Neural progenitor cell (in vitro differentiated cells): Measurements from ENCODE around the gene TSPAN18. TPM values are rescaled to one million over a fixed set of nuclear protein-coding genes. Genes with fewer than 3 reads are reported as not detected.

Source experiments
- DNase-seq: peaks from one replicate; pipeline ENCODE4 v3.0.0-alpha.2; 2016; ENCODE audit warnings: low spot score
- H2AFZ ChIP-seq: fragments of 200-600 bp; sonication (generic); replicated peaks from 2 replicates; pipeline ENCODE4 v1.6.1; 2016; ENCODE audit warnings: antibody characterized with exemption
- H3F3A ChIP-seq: fragments of 200-600 bp; sonication (generic); 2 replicates; pipeline ENCODE4 v1.6.1; 2016; ENCODE audit warnings: antibody characterized with exemption, low read depth
- H3K27ac ChIP-seq: fragments of 200-600 bp; sonication (generic); 2 replicates; pipeline ENCODE4 v1.5.1; 2016; ENCODE audit warnings: mild to moderate bottlenecking
- H3K27me3 ChIP-seq: fragments of 200-600 bp; sonication (generic); 2 replicates; pipeline ENCODE4 v1.6.1; 2016; ENCODE audit warnings: mild to moderate bottlenecking, moderate library complexity
- H3K36me3 ChIP-seq: fragments of 200-600 bp; sonication (generic); 2 replicates; pipeline ENCODE4 v1.5.1; 2016
- H3K4me1 ChIP-seq: fragments of 200-600 bp; sonication (generic); 2 replicates; pipeline ENCODE4 v1.6.1; 2016; ENCODE audit warnings: mixed run types
- H3K4me2 ChIP-seq: fragments of 200-600 bp; sonication (generic); 2 replicates; pipeline ENCODE4 v1.6.1; 2016
- H3K4me3 ChIP-seq: fragments of 200-600 bp; sonication (generic); 2 replicates; pipeline ENCODE4 v1.5.1; 2016
- H3K79me2 ChIP-seq: fragments of 200-600 bp; sonication (generic); 2 replicates; pipeline ENCODE4 v1.6.1; 2016; ENCODE audit warnings: low read depth
- H3K9ac ChIP-seq: fragments of 200-600 bp; sonication (generic); 2 replicates; pipeline ENCODE4 v1.6.1; 2016
- H3K9me3 ChIP-seq: fragments of 200-600 bp; sonication (generic); 2 replicates; pipeline ENCODE4 v1.5.1; 2016; ENCODE audit warnings: low read depth
- H4K20me1 ChIP-seq: fragments of 200-600 bp; sonication (generic); 2 replicates; pipeline ENCODE4 v1.6.1; 2016; ENCODE audit warnings: low read depth
- H3K27ac Mint-ChIP-seq: 3 replicates; pipeline ENCODE4 v1.8.0; 2021; ENCODE audit warnings: mixed read lengths
- H3K27me3 Mint-ChIP-seq: 2 replicates; pipeline ENCODE4 v1.8.0; 2022; ENCODE audit warnings: low read depth, mild to moderate bottlenecking, inconsistent platforms, moderate library complexity, mixed read lengths; ENCODE audit not compliant: insufficient read depth
- H3K36me3 Mint-ChIP-seq: 3 replicates; pipeline ENCODE4 v1.8.0; 2021; ENCODE audit warnings: mixed read lengths
- H3K4me1 Mint-ChIP-seq: 3 replicates; pipeline ENCODE4 v1.8.0; 2021; ENCODE audit warnings: mixed read lengths
- H3K4me3 Mint-ChIP-seq: 3 replicates; pipeline ENCODE4 v1.8.0; 2021; ENCODE audit warnings: mild to moderate bottlenecking, moderate library complexity, mixed read lengths
- H3K9me3 Mint-ChIP-seq: 3 replicates; pipeline ENCODE4 v1.8.0; 2020; ENCODE audit warnings: mixed read lengths
- EZH2 ChIP-seq: fragments of 200-600 bp; sonication (generic); IDR thresholded peaks from 2 replicates; pipeline ENCODE4 v1.6.1; 2017; ENCODE audit warnings: antibody characterized with exemption, mild to moderate bottlenecking, moderate library complexity
- EZH2phosphoT487 ChIP-seq: fragments of 200-600 bp; sonication (generic); IDR thresholded peaks from 2 replicates; pipeline ENCODE4 v1.6.1; 2017; ENCODE audit warnings: antibody characterized with exemption
- total RNA-seq: library from RNA; depleted of rRNA; stranded (reverse); fragments of >200 nt; gene quantifications from 2 replicates; pipeline ENCODE4 v1.2.3, GENCODE V29; 2015; ENCODE audit warnings: low replicate concordance
- TF ChIP-seq, protein P1 (sequence below): fragments of 200-600 bp; sonication (generic); IDR thresholded peaks from 2 replicates; pipeline ENCODE4 v1.5.1; 2017; ENCODE audit warnings: antibody characterized with exemption, mild to moderate bottlenecking

The TSPAN18 gene
- total RNA-seq, 1 donor from 2014 or later = 16.5 TPM

DNA sequence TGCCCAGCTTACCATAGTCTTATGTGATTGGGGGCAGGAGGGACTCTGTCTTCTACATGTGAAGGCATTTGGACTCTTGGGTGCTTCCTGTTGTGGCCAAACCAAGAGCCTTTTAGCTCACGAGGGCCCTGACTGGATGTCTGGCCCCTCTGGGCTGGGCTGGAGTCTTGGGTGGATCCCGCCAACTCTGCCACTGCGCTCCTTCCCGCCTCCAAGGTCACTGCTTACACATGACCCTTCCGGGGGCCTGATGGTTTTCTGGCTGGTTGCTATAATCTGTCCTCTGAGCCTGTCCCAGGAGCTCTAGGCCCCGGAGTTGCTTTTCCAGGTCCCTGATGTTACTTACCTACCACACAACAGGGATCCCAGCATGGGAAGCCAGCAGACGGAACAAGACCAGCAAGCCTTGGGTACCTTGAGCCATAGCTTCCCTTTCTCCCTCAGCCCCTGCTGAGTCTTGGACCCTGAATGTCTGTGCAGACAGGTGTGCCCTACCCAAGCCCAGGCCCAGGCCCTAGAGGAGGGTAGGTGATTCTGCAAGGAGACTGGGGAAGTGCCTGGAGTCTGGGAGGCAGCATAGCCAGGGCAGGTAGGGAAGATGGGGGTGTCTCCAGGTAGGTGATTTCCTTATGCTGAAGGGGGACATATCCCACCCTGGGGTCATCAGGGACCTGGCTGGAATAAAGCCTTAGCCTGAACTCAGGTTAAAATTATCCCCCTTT is 100.3 kb downstream of the TSPAN18 start:
- H3K9me3 Mint-ChIP-seq = no peaks in the 10 kb centered on the region
- H3K4me2 ChIP-seq = no peak overlapping the region
- no peak overlapping the region for H3K9ac ChIP-seq
- H3K27me3 ChIP-seq = peaks cover 59% of the 10 kb centered on the region
- H3K36me3 ChIP-seq = no peaks in the 10 kb centered on the region
- peaks cover 41% of the 10 kb centered on the region for H3K4me1 ChIP-seq
- peaks cover 8% of the 10 kb centered on the region for H3K36me3 Mint-ChIP-seq
- DNase-seq = no peak
- no peak overlapping the region for H3K27ac ChIP-seq
- H3K4me1 Mint-ChIP-seq = peaks cover 65% of the 10 kb centered on the region
- H4K20me1 ChIP-seq = peaks cover 68% of the 10 kb centered on the region
- no peak for TF ChIP-seq EZH2
- TF ChIP-seq, protein P1, sequence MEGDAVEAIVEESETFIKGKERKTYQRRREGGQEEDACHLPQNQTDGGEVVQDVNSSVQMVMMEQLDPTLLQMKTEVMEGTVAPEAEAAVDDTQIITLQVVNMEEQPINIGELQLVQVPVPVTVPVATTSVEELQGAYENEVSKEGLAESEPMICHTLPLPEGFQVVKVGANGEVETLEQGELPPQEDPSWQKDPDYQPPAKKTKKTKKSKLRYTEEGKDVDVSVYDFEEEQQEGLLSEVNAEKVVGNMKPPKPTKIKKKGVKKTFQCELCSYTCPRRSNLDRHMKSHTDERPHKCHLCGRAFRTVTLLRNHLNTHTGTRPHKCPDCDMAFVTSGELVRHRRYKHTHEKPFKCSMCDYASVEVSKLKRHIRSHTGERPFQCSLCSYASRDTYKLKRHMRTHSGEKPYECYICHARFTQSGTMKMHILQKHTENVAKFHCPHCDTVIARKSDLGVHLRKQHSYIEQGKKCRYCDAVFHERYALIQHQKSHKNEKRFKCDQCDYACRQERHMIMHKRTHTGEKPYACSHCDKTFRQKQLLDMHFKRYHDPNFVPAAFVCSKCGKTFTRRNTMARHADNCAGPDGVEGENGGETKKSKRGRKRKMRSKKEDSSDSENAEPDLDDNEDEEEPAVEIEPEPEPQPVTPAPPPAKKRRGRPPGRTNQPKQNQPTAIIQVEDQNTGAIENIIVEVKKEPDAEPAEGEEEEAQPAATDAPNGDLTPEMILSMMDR = no peak
- TF ChIP-seq EZH2phosphoT487 = no peak
- H2AFZ ChIP-seq = no peak overlapping the region
- H3K27ac Mint-ChIP-seq = peak overlapping the region; percentile 100
- no peak overlapping the region for H3K4me3 Mint-ChIP-seq
- H3K9me3 ChIP-seq = no peaks in the 10 kb centered on the region
- H3K79me2 ChIP-seq = peaks cover 7% of the 10 kb centered on the region
- H3K27me3 Mint-ChIP-seq = peaks cover 4% of the 10 kb centered on the region
- no peak overlapping the region for H3K4me3 ChIP-seq
- peaks cover 34% of the 10 kb centered on the region for H3F3A ChIP-seq

DNA sequence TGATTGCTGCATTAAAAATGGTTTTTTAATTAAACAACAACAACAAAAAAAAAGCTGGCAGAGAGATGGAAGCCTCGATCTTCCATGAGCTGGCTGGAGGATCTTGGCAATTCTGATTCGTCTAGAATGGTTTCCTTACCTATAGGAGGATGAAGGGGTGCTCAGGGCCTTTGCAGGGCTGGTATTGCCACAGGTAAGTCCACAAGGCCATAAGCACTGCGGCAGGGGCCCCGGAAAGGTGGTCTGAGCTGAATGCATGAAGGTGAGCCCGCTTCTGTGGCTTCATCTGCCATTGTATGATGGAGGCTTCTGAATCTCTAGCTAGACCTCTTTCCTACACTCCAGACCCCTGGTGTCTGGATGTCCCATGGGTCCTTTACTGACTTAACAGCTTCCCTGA is 101.5 kb downstream of the TSPAN18 start:
- no peak overlapping the region for H3K4me3 ChIP-seq
- H3K27me3 ChIP-seq = peaks cover 71% of the 10 kb centered on the region
- DNase-seq = no peak
- Mint-ChIP-seq H3K9me3 (no peaks in the 10 kb centered on the region), H3K4me1 (peaks cover 69% of the 10 kb centered on the region), H3K27me3 (peaks cover 4% of the 10 kb centered on the region), H3K36me3 (peaks cover 8% of the 10 kb centered on the region), H3K4me3 (no peak overlapping the region), H3K27ac (no peak overlapping the region)
- H3K36me3 ChIP-seq = no peaks in the 10 kb centered on the region
- H2AFZ ChIP-seq = no peak overlapping the region
- H3K79me2 ChIP-seq = peaks cover 7% of the 10 kb centered on the region
- peaks cover 41% of the 10 kb centered on the region for H3K4me1 ChIP-seq
- peaks cover 68% of the 10 kb centered on the region for H4K20me1 ChIP-seq
- H3K27ac ChIP-seq = no peak overlapping the region
- TF ChIP-seq EZH2 (no peak), EZH2phosphoT487 (no peak)
- TF ChIP-seq, protein P1 = no peak
- no peak overlapping the region for H3K4me2 ChIP-seq
- no peaks in the 10 kb centered on the region for H3K9me3 ChIP-seq
- H3K9ac ChIP-seq = no peak overlapping the region
- H3F3A ChIP-seq = peaks cover 37% of the 10 kb centered on the region

DNA sequence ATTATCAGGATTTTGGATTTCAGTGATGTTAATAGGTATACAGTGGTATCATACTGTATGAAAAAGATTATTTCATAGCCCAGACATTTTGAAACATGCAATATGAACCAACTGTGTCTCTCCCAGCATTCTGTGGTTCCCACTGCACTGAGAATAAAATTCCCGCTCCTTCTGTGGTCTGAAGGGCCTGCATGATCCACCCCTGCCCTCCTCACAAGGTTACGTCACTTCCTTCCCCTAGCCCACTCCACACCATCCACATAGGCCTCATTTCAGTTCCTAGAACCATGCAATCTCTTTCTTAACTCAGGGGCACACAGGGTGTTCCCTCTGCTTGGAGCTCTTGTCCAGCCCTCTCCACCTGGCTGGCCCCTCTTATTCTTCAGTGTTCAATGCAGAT is 103.1 kb downstream of the TSPAN18 start:
- peaks cover 43% of the 10 kb centered on the region for H3K4me1 ChIP-seq
- H3K27me3 ChIP-seq = peaks cover 73% of the 10 kb centered on the region
- TF ChIP-seq EZH2 (no peak), EZH2phosphoT487 (no peak)
- TF ChIP-seq, protein P1 = no peak
- Mint-ChIP-seq H3K36me3 (peaks cover 8% of the 10 kb centered on the region), H3K9me3 (no peaks in the 10 kb centered on the region), H3K4me1 (peaks cover 69% of the 10 kb centered on the region), H3K27ac (no peak overlapping the region), H3K4me3 (no peak overlapping the region), H3K27me3 (peaks cover 8% of the 10 kb centered on the region)
- DNase-seq = no peak
- no peak overlapping the region for H3K4me3 ChIP-seq
- H3K9ac ChIP-seq = no peak overlapping the region
- peaks cover 66% of the 10 kb centered on the region for H4K20me1 ChIP-seq
- no peaks in the 10 kb centered on the region for H3K36me3 ChIP-seq
- H2AFZ ChIP-seq = no peak overlapping the region
- H3K9me3 ChIP-seq = no peaks in the 10 kb centered on the region
- peaks cover 38% of the 10 kb centered on the region for H3F3A ChIP-seq
- H3K4me2 ChIP-seq = no peak overlapping the region
- no peak overlapping the region for H3K27ac ChIP-seq
- peaks cover 7% of the 10 kb centered on the region for H3K79me2 ChIP-seq
